ENCODE data around the gene LRRC37B. TPM values are rescaled to one million over a fixed set of nuclear protein-coding genes. Genes with fewer than 3 reads are reported as not detected.

The LRRC37B gene
- total RNA-seq, 1 experiment from 2014 or later: 19.1 TPM

GRCh38 chr17:32016231-32016630 is 9.0 kb downstream of the LRRC37B start:
- WGBS (ENCODE audit: extremely low coverage, insufficient read length, low lambda C conversion rate): no CpG with 5 or more reads among the region's 7 CpGs
- Histone ChIP-seq H3K27me3 (ENCODE audit: insufficient read depth, low read length) (no peaks in the 10 kb centered on the region), H4K20me1 (ENCODE audit: control insufficient read depth, insufficient read depth, insufficient read length) (no peaks in the 10 kb centered on the region), H3K4me2 (ENCODE audit: insufficient read depth, insufficient read length, low read length) (no peak overlapping the region), H2BK20ac (ENCODE audit: low read depth, low read length, poor library complexity, severe bottlenecking) (no peak overlapping the region), H4K91ac (ENCODE audit: insufficient read length, low read depth, low read length) (no peak overlapping the region), H4K8ac (replicated peaks; ENCODE audit: insufficient read length, low read depth, low read length) (no peak overlapping the region), H3K4me1 (ENCODE audit: insufficient read depth, low read length) (no peaks in the 10 kb centered on the region), H3K56ac (ENCODE audit: insufficient read length, low read depth, low read length) (no peak overlapping the region), H3K9ac (ENCODE audit: extremely low read depth, insufficient read length, low read length) (no peak overlapping the region), H3T11ph (ENCODE audit: low read length) (no peak overlapping the region), H3K23me2 (ENCODE audit: insufficient read length, low read depth, low read length, poor library complexity, severe bottlenecking) (no peaks in the 10 kb centered on the region), H2BK120ac (ENCODE audit: low read depth, low read length, poor library complexity, severe bottlenecking) (no peak overlapping the region), H3K9me3 (ENCODE audit: control insufficient read depth, low read depth, low read length) (no peaks in the 10 kb centered on the region), H2BK5ac (ENCODE audit: insufficient read length, low read length) (no peak overlapping the region), H3K27ac (ENCODE audit: insufficient read length, low read depth, low read length) (no peak overlapping the region), H3K18ac (ENCODE audit: insufficient read length, low read depth, low read length) (no peak overlapping the region), H3K14ac (ENCODE audit: insufficient read depth, low read length) (no peak overlapping the region), H3K79me2 (ENCODE audit: insufficient read depth, low read length) (peaks cover 3% of the 10 kb centered on the region; the same call in 1 of the 2 replicates), H2AFZ (ENCODE audit: low read length) (no peak overlapping the region), H3K4ac (ENCODE audit: low read depth, low read length) (no peak overlapping the region), H2AK5ac (ENCODE audit: insufficient read length, low read length) (no peak overlapping the region), H3K23ac (ENCODE audit: insufficient read length, low read depth, low read length) (no peak overlapping the region), H4K5ac (ENCODE audit: insufficient read length, low read depth, low read length) (no peak overlapping the region), H3K79me1 (ENCODE audit: insufficient read depth, low read depth, low read length, poor library complexity, severe bottlenecking) (no peaks in the 10 kb centered on the region), H2BK12ac (ENCODE audit: insufficient read length, low read depth, low read length) (no peak overlapping the region), H2BK15ac (ENCODE audit: low read depth, low read length) (no peak overlapping the region)
- H3K9me3 Mint-ChIP-seq: no peaks in the 10 kb centered on the region
- H3K36me3 Mint-ChIP-seq (ENCODE audit: insufficient read depth in 1 of 3, low read depth in 3 of 3): peaks cover 0 to 19% (median 10%) of the 10 kb centered on the region in 3 experiments; a peak in 5 of 7 replicates
- H3K27me3 Mint-ChIP-seq (ENCODE audit: low read depth): no peaks in the 10 kb centered on the region
- H3K4me3 Mint-ChIP-seq: no peak overlapping the region
- no peak for DNase-seq
- no peak overlapping the region for H3K27ac Mint-ChIP-seq
- H3K4me1 Mint-ChIP-seq: no peaks in the 10 kb centered on the region
- no peak for TF ChIP-seq CTCF (conservative IDR thresholded peaks at IDR 0.05)

Measured in H9 (cell line).